Gastroesophageal sphincter (tissue), 4 donors: ENCODE measurements around the gene AMHR2. TPM values are rescaled to one million over a fixed set of nuclear protein-coding genes. Genes with fewer than 3 reads are reported as not detected.
A peak's percentile ranks its signal among the peaks of the same experiment; 100 is the strongest.
"Not testable (repeated sequence)": the region's sequence is repeated elsewhere in the genome, so short reads cannot be mapped to it uniquely, and the experiment has no call there.

Experiments used
- ATAC-seq: fragments of 150-250 bp; one replicate; pipeline ENCODE4 v1.9.1; 2016; ENCODE audit warnings: mild to moderate bottlenecking, moderate library complexity
- H3K27ac ChIP-seq, 4 donors: fragments of 200-600 bp; sonication (generic) in 3 of 4; 1 replicate in 3 of 4; 2 replicates in 1 of 4; pipeline ENCODE4 v1.5.1; 2016 to 2019
- H3K27me3 ChIP-seq: fragments of 200-600 bp; sonication (generic); one replicate; pipeline ENCODE4 v1.5.1; 2019
- H3K36me3 ChIP-seq, 2 donors: fragments of 200-600 bp; sonication (generic); one replicate each; pipeline ENCODE4 v1.5.1; 2019; ENCODE audit warnings: control low read depth in 1 of 2
- H3K4me1 ChIP-seq, 3 donors: fragments of 200-600 bp; sonication (generic); 1 replicate in 2 of 3; 2 replicates in 1 of 3; pipeline ENCODE4 v1.5.1; 2016 to 2019; ENCODE audit warnings: control low read depth in 2 of 3
- H3K4me3 ChIP-seq, 2 donors: fragments of 200-600 bp; sonication (generic); one replicate each; pipeline ENCODE4 v1.5.1; 2019; ENCODE audit warnings: mild to moderate bottlenecking in 1 of 2, moderate library complexity in 1 of 2
- H3K9me3 ChIP-seq, 3 donors: fragments of 200-600 bp; sonication (generic); one replicate each; pipeline ENCODE4 v1.5.1; 2017 to 2019; ENCODE audit warnings: control low read depth in 2 of 3
- CTCF ChIP-seq, 4 experiments: fragments of 200-600 bp in 2 of 4; fragments of 450-650 bp in 2 of 4; sonication (generic) in 1 of 4; IDR thresholded peaks; one replicate each; pipeline ENCODE4 v1.5.1; 2017 to 2019; ENCODE audit warnings: antibody characterized with exemption in 4 of 4, mild to moderate bottlenecking in 2 of 4, moderate library complexity in 2 of 4
- EP300 ChIP-seq: sonication (generic); formaldehyde crosslinking; IDR thresholded peaks from one replicate; pipeline ENCODE4 v1.6.1; 2017; ENCODE audit warnings: antibody characterized with exemption, mild to moderate bottlenecking
- POLR2A ChIP-seq, 2 donors: fragments of 450-650 bp; IDR thresholded peaks; one replicate each; pipeline ENCODE4 v1.6.1; 2017; ENCODE audit warnings: antibody characterized with exemption in 2 of 2, mild to moderate bottlenecking in 2 of 2, moderate library complexity in 1 of 2
- POLR2AphosphoS5 ChIP-seq: sonication (generic); formaldehyde crosslinking; IDR thresholded peaks from one replicate; pipeline ENCODE4 v1.6.1; 2017; ENCODE audit warnings: antibody characterized with exemption
- WGBS, 2 donors: methylation state at CpG; one replicate each; pipeline ENCODE4 v1.1.5; 2018; ENCODE audit warnings: low coverage in 1 of 2; 5-methylcytosine and 5-hydroxymethylcytosine counted together
- total RNA-seq, 4 donors: library from RNA; depleted of rRNA; stranded (reverse); fragments of >200 nt; gene quantifications; one replicate each; pipeline ENCODE4 v1.1.0, GENCODE V29; 2016

AMHR2 gene
- total RNA-seq, 4 donors from 2014 or later = 0.13 TPM; not detected in 3

GRCh38 chr12:53399896-53400295, 23.8 kb upstream of the AMHR2 start:
- no peak for TF ChIP-seq POLR2AphosphoS5
- TF ChIP-seq POLR2A (IDR thresholded peaks at IDR 0.05) = no peak
- no peak for TF ChIP-seq EP300
- TF ChIP-seq CTCF (IDR thresholded peaks at IDR 0.05) = no peak
- H3K36me3 ChIP-seq = peaks cover 0 to 27% of the 10 kb centered on the region in 2 donors

GRCh38 chr12:53402351-53402750, 21.3 kb upstream of the AMHR2 start:
- not testable (repeated sequence) for H3K9me3 ChIP-seq, H3K4me3 ChIP-seq, ATAC-seq, H3K27ac ChIP-seq, H3K27me3 ChIP-seq
- peaks cover 0 to 41% (median 0%) of the 10 kb centered on the region in 3 donors for H3K4me1 ChIP-seq
- H3K36me3 ChIP-seq = peaks cover 0 to 41% of the 10 kb centered on the region in 2 donors
- 93 to 100% methylated on average over 4 to 8 of the region's 16 CpGs for WGBS, 2 donors

More at GRCh38 chr12:53399896-53400295, 23.8 kb upstream of the AMHR2 start:
- H3K27me3 ChIP-seq = no peaks in the 10 kb centered on the region
- no peak for ATAC-seq
- WGBS, 2 donors = 87 to 98% methylated on average over 2 to 7 of the region's 7 CpGs
- peaks cover 0 to 52% (median 2%) of the 10 kb centered on the region in 3 donors for H3K4me1 ChIP-seq
- no peak overlapping the region for H3K27ac ChIP-seq
- H3K9me3 ChIP-seq = no peaks in the 10 kb centered on the region
- no peak overlapping the region for H3K4me3 ChIP-seq

GRCh38 chr12:53402871-53403270, 20.8 kb upstream of the AMHR2 start:
- ATAC-seq = no peak
- Histone ChIP-seq H3K4me1 (peaks cover 0 to 36% (median 0%) of the 10 kb centered on the region in 3 donors), H3K4me3 (no peak overlapping the region), H3K36me3 (peaks cover 0 to 46% of the 10 kb centered on the region in 2 donors), H3K9me3 (no peaks in the 10 kb centered on the region), H3K27me3 (no peaks in the 10 kb centered on the region), H3K27ac (no peak overlapping the region)
- 48 to 58% methylated on average over 3 to 7 of the region's 7 CpGs for WGBS, 2 donors
- TF ChIP-seq POLR2A (IDR thresholded peaks at IDR 0.05) (no peak), EP300 (no peak), POLR2AphosphoS5 (no peak), CTCF (IDR thresholded peaks at IDR 0.05) (no peak)

GRCh38 chr12:53410951-53411350, 12.7 kb upstream of the AMHR2 start:
- no peak for TF ChIP-seq EP300
- TF ChIP-seq CTCF (IDR thresholded peaks at IDR 0.05) = no peak
- TF ChIP-seq POLR2AphosphoS5 = no peak
- TF ChIP-seq POLR2A (IDR thresholded peaks at IDR 0.05) = no peak
- no peaks in the 10 kb centered on the region for H3K9me3 ChIP-seq
- WGBS, 2 donors = 100% methylated on average over 2 of the region's 5 CpGs; no CpG with 5 or more reads in 1 of the 2 donors
- ATAC-seq = no peak
- no peaks in the 10 kb centered on the region for H3K27me3 ChIP-seq
- H3K4me1 ChIP-seq = peaks cover 0 to 46% (median 17%) of the 10 kb centered on the region in 3 donors
- H3K27ac ChIP-seq = no peak overlapping the region
- no peak overlapping the region for H3K4me3 ChIP-seq
- peaks cover 0 to 67% of the 10 kb centered on the region in 2 donors for H3K36me3 ChIP-seq

GRCh38 chr12:53413485-53414204, 10.0 kb upstream of the AMHR2 start:
- ATAC-seq = no peak
- H3K27ac ChIP-seq = peak overlapping the region in 3 of 4 donors; percentile 10 to 49 (median 28)
- no peak overlapping the region for H3K4me3 ChIP-seq

More at GRCh38 chr12:53413485-53414204, 10.0 kb upstream of the AMHR2 start:
- H3K27me3 ChIP-seq = no peaks in the 10 kb centered on the region
- H3K36me3 ChIP-seq = peaks cover 0 to 40% of the 10 kb centered on the region in 2 donors
- TF ChIP-seq POLR2AphosphoS5 (no peak), EP300 (no peak), CTCF (IDR thresholded peaks at IDR 0.05) (no peak), POLR2A (IDR thresholded peaks at IDR 0.05) (no peak)
- 38 to 49% methylated on average over 3 of the region's 3 CpGs for WGBS, 2 donors
- peaks cover 0 to 48% (median 18%) of the 10 kb centered on the region in 3 donors for H3K4me1 ChIP-seq
- H3K9me3 ChIP-seq = no peaks in the 10 kb centered on the region
